IPS DF 4.7 (cell line): ENCODE results near the gene UBR7.

Experiments used
- DNase-seq: peaks from one replicate; pipeline ENCODE4 v3.0.0-alpha.2; 2013; ENCODE audit warnings: low spot score; ENCODE audit errors: extremely low read depth

UBR7 gene

DNA sequence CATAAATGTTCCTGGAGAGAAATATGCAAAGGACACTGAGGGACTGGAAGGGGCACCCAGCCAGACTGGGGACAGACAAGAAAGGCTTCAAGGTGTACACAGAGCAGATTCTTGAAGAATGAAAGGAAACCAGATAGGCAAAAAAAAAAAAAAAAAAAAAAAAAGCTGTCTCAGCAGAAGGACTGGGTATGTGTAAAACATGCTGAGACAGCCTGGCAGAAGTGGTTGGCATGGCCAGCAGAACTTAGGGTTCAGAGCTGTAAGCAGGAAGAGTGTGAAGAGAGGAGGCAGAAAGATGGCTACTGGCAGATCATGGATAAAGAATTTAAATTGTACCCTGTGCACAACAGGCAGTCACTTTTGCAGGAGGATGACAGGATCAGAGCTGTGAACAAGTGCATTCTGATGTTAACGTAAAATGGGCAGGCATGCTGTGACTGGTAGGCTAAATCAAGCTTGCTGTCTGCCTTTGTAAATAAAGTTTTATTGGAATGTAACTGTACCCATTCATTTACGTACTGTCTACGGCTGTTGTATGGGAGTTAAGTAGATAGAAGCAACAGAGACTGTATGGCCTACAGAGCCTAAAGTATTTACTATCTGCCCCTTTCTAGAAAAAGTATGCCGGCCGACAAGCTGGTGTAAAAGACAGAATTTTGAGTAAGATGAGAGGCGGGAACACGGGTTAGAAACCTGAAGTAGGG, 42.2 kb downstream of the UBR7 start:
- DNase-seq, result no peak

- DNase-seq, result no peak
These were observed 55.4 kb downstream of the UBR7 start for GRCh38 chr14:93262446-93262845.

- DNase-seq, result no peak
These were observed 56.4 kb downstream of the UBR7 start for GRCh38 chr14:93263416-93263815.

DNA sequence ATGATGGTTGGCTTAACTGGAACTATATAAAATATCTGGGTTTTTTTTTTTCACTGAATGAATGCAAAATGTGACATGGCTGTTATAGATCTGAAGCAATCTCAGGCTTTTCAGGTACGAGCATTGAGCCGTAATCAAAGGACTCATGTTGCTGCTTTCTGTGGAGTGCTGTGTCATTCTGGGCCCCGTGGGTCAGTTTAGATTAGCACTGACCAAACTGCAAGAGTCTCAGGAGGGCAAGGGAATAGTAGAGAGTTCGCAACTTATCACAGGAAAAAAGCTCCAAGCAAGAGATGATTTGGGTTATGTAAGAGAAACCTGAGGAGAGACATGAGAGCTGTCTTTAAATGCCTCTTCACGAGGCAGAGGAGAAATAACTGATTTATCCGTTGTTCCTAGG, 59.1 kb downstream of the UBR7 start:
- DNase-seq, result no peak

DNA sequence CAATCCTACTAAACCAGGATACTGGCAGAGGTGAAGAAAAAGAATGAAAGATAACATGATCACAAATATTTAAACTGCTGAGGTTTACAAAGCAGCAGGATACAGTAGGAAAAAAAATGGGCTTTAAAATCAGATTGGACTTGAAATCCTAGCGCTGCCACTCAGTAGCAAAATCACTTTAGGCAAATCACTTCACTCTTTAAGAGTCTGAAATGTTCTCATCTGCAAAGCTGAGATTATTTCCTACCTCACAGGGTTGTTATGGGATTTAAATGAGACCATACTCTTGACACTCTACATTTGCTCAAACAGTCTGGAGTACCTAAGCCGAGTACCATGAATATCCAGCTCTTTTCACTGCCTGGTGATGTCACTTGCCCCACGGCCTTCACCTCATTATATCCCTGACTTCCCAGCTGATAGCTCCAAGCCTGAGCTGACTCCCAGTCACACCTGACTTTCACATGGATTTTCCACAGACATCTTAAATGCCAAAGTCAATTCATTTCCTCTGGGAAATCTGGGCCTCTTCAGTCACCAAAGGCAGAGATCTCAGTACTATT, 60.2 kb downstream of the UBR7 start:
- DNase-seq, result no peak

DNA sequence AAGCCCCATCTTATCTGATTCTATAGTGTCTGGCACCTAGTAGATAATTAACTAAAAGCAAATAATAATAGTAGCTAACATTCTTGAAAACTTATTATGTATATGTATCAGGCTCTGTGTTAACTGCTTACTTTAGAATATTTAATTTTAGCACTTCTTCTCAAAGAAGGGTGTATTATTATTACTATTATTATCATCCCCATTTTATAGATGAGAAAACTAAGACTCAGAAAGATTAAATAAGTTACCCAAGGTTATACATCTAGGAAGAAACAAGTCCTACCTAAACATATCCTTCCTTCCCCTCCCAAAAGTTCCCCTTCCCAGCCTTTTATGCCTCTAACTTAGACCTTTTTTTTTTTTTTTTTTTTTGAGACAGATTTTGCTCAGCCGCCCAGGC, 61.4 kb downstream of the UBR7 start:
- no peak for DNase-seq

GRCh38 chr14:93269341-93270068, 62.4 kb downstream of the UBR7 start:
- no peak for DNase-seq

DNA sequence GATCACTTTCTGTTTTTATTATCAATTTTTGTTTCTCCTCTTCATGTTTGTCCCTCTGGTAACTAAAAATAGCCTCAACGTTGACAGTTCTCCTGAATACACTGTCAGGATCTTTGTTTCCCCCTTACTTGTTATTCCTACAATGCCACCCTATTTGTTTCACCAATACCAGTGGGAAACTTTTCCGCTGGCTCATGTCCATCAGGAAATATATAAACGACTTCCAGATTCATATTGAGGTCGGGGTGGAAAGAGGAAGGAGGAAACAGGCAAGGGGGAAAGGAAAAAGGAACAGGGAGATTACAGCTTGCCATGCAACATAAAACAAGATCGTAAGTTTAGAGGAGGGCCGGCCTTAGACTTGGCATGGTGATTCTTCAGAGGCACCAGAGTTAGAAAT, 64.1 kb downstream of the UBR7 start:
- no peak for DNase-seq

GRCh38 chr14:93274055-93274806, 67.2 kb downstream of the UBR7 start:
- DNase-seq, result no peak

DNA sequence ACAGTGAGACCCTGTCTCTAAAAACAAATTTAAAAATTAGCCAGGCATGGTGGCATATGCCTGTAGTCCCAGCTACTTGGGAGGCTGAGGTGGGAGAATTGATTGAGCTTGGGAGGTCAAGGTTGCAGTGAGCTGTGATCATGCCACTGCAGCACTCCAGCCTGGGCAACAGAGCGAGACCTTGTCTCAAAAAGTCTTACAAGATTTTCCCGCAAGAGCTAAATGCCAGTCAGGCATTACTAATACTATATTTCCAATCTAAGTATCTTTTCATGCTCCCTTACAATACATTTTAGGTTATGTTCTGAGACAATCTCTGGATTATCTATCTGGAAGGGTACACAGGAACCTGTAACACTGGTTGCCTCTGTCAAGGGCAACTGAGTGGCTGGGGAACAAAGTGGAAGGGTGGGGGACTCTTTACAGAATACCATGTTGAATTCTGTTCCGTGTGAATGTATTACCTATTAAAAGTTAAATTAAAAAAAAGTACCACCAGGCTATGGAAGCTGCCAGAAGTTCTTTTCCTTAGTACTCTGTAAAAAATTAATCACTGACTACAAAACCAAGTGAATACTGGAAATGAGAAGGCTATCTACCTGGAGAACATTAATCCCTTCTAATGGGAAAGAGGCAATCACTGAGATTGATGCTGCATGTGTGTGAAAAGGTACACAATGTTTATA, 69.1 kb downstream of the UBR7 start:
- no peak for DNase-seq
